ENCODE measurements around the gene GPNMB.
"Not testable (repeated sequence)": the region's sequence is repeated elsewhere in the genome, so short reads cannot be mapped to it uniquely, and the experiment has no call there.

Gene GPNMB

GRCh38 chr7:23306936-23307521 is 60.5 kb downstream of the GPNMB start:
- DNase-seq (ENCODE audit: low read depth in 2 of 2) = no peak
- no peak for TF ChIP-seq CTCF (IDR thresholded peaks at IDR 0.05; ENCODE audit: low read depth, low read length)
- no peak overlapping the region for H3K4me3 ChIP-seq (replicated peaks in 1 of 2; ENCODE audit: low read depth in 2 of 2, low read length in 2 of 2)

GRCh38 chr7:23308754-23309153 is 62.2 kb downstream of the GPNMB start:
- TF ChIP-seq CTCF (IDR thresholded peaks at IDR 0.05; ENCODE audit: low read depth, low read length) = no peak
- H3K4me3 ChIP-seq (replicated peaks in 1 of 2; ENCODE audit: low read depth in 2 of 2, low read length in 2 of 2) = no peak overlapping the region
- no peak for DNase-seq (ENCODE audit: low read depth in 2 of 2)

- not testable (repeated sequence) for DNase-seq (ENCODE audit: low read depth in 2 of 2); H3K4me3 ChIP-seq (replicated peaks in 1 of 2; ENCODE audit: low read depth in 2 of 2, low read length in 2 of 2)
Observed at GRCh38 chr7:23312141-23312540, 65.6 kb downstream of the GPNMB start.

GRCh38 chr7:23315366-23315765 is 68.8 kb downstream of the GPNMB start:
- H3K4me3 ChIP-seq (replicated peaks in 1 of 2; ENCODE audit: low read depth in 2 of 2, low read length in 2 of 2) = no peak overlapping the region
- TF ChIP-seq CTCF (IDR thresholded peaks at IDR 0.05; ENCODE audit: low read depth, low read length) = no peak
- DNase-seq (ENCODE audit: low read depth in 2 of 2) = peak; percentile 34 to 79
